Activated T-cell treated with anti-CD3 and anti-CD28 coated beads for 48 hours (primary cell): ENCODE data around the gene TLR8.
A peak's percentile ranks its signal among the peaks of the same experiment; 100 is the strongest.
"Not testable (repeated sequence)": the region's sequence is repeated elsewhere in the genome, so short reads cannot be mapped to it uniquely, and the experiment has no call there.

Experiments
- DNase-seq: peaks from one replicate; pipeline ENCODE4 v3.0.0-alpha.2; 2020; ENCODE audit warnings: low read depth

The TLR8 gene

DNA sequence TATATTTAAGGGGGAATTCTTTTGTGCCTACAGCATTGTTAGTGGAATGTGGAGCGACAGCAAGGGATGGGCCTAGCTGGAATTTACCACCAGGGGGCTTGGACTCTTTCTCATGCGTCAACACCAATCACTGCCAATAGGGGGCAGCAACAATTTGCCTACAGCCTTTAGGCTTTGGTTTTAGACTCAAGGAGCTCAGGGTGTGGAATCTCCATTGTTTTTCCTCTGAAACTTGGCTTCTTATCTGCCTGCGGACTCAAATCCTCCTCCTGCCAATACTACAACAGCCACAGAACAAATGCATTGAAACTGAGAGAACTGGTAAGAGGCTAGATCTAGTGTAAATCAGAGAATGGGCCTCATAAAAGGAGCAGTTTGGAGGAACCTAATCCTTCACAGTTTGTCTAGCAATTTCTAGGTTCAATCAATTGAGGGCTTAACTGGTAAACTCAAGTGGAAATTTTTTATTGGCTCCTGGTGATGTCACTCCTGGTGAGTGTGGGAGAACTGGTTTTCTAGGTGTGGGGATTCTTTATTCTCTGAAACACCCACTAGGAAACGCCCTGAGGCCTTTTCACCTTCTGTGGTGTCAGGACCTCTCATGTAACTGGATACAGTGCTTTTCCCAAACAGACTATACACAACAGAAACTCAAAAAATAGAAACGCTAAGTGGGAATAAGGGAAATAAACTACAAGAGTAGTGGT, 40.6 kb downstream of the TLR8 start:
- no peak for DNase-seq

DNA sequence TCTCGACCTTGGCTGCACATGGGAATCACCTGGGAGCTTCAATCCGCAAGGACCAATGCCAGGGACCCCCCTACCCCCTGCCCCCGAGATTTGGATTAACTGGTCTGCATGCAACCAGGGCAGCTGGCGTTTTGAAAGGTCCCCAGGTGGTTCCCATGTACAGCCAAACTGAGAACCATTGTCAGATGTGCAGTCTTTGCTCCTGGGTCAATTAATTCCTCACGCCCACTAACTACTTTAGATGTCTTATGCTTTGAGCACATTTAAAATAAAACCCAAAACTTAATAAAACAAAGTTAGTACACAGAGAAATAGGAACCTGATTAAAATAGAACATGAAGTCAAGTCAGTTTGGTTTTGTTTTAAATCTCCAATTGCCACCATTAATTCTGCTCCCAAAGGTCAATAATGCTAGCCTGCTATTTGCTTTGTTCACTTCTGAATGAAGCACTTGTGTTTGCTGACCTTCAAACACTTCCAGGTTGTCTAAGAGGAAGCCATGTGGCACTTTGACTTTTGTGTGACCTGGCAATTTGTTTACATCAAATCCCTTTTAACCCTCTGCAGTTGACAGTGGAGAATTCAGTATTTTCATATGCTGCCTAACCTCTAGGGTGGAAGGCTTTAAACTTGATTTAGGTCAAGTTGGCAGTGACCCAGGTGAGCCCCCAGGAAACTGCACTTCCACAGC, 41.3 kb downstream of the TLR8 start:
- no peak for DNase-seq

DNA sequence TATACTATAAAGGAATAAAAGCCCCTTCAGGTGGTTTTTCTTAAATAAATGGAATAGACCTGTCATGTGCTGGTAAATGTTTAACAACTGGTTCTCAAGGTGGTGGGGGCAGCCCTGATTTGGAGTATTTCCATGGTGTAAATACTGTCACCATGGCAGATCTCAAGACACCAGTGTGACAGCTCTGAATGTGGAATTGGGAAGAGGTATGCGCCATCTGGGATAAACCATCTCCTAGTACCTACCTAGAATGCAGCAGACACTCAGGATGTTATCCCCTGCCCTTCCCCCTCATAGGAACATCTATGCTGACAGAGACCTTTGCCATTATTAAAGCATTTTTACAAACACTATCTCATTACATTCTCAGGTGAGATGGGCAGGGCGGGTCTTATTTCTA, 42.1 kb downstream of the TLR8 start:
- DNase-seq: no peak

DNA sequence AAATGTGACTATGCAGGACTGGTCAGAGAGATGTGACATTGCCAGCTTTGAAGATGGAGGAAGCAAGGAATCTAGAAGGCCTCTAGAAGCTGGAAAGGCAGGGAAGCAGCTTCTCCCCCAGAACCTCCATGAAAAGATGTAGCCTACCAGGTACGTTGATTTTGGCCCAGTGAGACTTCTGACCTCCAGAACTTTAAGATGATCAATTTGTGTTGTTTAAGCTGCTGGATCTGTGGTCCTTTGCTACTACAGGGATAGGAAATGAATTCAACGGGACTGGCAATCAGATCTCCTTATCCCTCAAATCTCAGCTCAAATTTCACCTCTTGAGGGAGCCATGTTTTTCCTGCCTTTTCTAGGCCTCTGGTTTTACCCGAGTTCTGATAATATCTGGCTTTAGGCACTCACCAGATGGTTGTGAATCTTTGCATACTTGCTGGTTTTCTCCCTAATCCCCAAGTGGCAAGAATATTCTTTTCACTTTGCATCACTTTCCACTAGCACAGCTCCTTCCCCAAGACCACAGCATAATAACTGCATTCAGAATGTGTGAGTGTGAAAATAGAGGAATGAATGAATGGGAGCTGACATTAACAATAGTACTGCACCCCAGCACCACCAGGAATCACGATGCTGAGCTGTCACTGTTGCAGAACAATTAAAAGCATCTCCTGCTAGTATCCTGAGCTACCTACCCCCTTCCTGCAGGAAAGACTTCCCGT, 42.9 kb downstream of the TLR8 start:
- no peak for DNase-seq

DNA sequence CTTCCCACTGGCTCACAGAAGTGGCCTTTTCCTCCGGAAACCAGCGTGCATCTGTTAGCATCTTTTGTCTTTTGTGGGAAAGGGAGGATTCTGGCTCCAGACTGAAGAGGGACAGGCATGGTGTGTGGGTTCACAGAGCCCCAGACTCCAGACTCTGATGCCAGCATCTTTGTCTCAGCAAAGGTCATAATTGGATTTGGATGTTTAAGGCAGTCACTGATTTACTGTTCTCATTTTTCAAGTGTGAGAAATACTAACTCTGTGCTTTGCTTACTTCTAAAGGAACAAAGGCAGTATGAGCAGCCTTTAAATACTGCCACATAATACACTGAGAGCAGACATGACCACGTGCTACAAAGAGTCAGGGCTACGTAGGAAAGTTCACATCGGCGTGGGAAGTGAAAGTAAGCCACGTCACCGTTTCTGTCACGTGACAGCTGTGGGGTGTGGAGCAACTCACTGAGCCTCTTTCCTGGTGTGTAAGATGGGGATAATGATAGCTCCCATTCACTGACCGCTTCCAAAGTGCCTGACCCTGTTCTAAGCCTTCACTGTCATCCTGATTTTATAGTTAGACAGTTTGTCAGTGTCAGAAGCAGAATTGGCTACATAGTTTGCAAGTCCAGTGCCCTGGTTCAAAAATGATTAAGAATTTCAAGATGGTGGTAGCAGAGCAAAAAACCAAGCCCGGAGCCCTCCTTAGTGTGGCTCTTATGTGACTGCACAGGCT, 43.7 kb downstream of the TLR8 start:
- peak; percentile 76 for DNase-seq

DNA sequence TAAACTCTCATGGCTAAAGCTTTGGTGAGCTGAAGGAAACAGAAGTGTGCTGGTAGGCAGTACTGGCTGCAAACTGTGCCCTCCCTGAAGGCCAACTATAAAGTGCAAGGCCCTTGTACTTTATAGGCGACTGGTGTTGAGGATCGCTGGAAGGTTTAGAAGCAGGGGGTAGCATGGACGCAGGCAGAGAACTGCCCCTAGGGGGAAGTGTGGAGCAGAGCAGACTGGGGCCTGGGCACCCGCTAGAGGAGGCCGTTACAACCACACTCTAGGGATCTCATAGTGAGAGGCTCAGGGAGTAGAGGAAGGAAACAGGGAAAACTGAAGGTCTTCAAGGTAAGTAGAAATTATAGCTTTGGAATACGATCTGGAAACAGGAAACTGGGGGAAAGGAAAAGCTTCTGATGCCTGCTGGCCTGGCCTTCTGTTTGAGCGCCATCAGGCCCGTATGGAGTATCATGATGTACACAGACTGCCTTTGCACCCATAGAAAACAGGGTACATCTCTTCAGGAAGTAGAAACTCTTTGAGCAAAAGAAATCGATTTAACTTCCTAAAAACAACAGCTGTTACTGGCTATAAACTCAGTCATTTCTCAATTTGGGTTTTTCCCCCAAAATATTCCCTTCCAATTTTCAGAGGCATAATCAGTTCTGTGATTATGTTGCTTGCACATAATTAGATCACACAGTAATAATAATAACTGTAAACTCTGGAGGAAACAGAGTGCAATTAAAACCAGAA, 44.6 kb downstream of the TLR8 start:
- no peak for DNase-seq

DNA sequence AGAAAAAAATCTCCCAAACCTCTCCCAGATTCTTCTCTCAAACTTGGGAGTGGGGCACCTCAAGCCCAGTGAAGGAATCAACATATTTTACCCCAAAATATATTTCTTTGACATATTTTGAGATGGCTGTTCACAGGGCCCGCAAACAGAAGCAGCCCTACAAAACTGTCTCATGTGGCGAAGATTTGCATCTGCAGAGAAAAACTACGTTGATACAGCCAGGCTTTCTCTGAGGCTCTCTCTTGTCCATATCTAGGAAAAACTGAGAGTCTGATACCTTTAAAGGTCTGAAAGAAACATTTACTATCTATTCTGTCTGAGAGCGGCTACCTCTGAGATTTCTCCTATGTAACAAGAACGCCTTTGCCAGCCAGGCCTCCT, 45.2 kb downstream of the TLR8 start:
- DNase-seq: no peak

DNA sequence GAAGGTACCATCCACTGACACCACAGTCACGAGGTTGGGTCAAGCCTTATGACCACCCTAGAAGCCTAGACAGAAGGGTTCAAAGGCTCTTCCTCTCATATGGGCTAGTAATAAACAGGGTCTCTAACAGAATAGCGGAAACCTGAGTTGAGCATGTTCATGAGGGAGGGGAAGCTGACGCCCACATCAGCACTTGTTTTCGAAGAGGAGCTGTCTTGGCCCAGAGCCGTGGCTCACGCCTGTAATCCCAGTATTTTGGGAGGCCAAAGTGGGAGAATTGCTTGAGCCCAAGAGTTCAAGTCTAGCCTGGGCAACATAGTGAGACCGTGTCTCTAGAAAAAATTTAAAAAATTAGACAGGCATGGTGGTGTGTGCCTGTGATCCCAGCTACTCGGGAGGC, 47.0 kb downstream of the TLR8 start:
- DNase-seq: no peak

DNA sequence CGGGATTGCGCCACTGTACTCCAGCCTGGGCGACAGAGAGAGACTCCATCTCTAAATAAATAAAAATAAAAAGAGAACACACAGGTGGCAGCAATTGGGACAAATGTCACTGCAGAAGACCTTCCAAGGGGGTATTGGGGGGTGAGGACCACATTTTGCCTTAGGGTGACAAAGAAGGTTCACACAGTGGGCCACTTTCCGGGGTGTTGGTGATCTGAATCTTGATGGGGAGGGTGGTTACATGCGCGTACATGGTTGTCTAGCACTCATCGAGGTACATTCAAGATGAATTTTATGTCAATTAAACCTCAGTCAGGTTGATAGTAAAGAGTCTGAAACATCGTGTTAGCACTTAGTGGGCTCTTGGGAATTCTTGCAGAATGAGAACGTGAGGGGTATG, 48.0 kb downstream of the TLR8 start:
- DNase-seq: no peak

DNA sequence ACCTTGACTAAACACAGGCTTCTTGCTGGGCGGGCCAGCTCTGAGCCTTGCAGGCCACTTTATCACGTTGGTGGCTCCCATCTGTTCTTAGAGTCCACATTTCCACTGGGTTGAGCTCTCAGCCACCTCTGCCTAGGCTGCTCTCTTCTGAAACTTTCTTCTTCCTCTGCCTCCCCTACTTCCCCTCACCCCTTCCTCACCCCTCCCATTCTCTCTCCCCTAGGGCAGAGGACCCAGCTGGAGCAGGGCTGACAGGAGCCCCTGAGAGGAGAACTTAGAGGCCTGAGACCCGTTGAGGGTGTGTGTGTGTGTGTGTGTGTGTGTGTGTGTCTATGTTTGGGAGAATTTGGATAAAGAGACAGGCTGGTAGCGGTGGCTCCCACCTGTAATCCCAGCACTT, 48.6 kb downstream of the TLR8 start:
- DNase-seq: no peak

DNA sequence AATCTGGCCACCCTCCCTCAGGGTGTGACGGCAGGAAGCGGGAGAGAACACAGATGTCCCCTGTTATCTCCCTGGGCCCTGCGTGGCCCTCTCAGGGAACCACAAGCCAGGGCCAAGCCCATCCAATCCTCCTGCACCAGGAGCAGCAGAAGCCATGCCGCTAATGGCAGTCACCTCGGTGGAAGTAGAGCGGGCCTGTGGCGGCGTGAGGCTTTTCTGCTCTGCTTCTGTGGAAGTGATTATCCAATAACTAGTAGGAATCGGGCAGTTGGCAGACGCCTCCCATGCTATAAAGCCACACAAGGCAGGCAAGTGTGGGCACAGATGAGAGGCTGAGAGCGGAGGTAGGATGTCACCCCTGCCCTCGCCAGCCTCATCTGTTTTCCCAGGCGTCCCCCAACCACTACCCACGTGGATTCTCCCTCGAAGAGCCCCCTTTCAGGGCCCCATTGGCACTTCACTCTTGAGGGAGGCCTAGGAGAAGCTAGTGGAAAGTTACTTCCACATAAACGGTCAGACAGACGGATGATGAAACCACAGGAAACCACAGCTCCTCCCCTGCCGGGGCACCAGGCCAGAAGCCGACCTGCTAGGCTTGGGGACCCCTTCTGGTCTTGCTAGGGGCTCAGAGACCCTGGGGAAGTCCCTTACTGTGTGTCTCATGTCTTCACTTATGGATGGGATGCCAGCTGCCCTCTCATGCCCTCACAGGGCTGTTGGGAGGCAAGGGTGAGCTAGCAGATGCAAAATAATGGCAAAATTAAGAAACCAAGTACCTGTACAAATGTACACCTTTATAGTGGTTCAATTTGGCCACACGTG, 49.7 kb downstream of the TLR8 start:
- no peak for DNase-seq

DNA sequence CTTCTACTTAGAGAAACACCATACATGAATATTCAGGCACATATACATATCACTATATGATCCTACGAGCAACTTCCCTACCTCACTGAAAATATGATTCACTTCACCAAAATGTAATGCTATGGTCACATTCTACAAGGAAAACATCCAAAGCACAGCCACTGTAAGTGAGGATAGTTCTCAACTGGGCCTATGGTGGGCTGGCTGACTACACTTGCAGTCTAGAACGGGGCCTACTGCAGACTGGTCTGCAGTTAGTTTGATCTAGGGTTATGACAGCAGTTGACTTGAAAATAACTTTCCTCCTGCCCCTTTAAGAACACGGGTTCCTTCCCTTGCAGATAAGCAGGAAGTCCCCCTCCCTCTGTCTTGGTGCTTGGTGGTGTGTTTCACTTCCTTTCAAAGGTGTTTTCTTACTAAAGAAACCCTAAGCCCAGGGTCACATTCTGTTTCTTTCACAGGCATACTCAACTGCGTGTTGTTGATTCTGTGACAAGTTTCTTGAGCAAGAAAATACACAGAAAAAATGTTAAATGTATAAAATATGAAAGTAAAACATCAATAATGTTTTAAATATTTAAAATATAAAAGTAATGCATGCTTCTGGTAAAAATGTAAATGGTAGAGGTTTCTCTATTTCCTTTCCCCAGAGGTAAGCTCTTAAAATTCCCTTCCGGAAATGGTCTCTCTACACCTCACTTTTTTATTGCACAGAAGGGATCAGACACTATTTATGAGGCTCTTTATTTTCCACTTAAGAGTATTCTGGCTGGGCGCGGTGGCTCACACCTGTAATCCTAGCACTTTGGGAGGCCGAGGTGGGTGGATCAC, 50.5 kb downstream of the TLR8 start:
- no peak for DNase-seq

DNA sequence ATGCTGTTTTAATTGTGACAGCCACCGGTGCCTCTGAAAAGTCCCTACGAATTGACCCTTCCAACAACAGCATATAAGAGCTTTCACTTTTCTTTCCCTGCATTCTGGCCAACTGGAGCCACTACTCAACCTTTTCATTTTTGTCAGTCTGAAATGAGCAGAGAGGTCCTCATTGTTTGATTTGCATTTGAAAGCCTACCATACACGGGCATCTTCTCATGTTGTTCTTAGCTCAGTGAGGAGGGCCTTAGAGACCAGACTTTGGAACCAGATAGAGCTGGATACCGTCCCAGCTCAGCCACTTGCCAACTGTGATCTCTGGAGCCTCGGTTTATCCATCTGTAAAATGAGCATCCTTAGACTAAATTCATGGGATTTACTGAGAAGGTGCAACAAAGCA, 51.6 kb downstream of the TLR8 start:
- DNase-seq: no peak

DNA sequence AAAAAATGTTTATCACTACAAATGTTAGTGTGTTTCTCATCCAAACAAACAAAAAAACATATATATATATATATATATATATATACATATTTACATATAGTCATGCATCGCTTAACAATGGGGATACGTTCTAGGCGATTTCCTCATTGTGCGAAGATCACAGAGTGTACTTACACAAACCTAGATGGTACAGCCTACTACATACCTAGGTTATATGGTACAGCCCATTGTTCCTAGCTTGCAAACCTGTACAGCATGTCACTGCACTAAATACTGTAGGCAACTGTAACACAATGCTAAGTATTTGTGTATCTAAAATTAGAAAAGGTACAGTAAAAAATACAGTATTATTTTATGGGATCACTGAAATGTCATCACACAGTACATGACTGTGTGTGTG, 52.0 kb downstream of the TLR8 start:
- DNase-seq: no peak

DNA sequence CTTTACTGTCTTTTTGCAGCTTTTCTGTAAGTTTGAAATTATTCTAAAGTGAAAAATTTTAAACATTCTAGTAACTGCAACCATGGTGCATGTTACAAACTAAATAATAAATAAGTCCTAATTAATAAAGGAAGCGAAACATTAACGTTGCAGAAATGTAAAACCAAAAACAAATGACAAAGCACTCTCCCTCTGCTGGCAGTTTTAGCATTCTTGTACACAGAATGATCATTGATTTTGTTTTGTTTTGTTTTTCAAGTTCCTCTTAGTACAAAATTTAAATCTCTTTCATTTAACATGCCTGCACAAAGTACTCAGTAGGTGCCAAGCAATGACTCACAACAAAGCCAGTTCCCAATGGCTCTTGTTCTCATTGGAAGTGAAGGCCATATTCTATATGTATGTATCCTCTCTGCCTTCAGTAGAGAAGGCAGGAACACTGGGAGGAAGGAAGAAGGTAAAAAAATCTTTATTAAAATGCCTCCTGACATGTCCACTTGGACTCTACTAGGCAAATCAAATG, 54.8 kb downstream of the TLR8 start:
- DNase-seq: no peak

DNA sequence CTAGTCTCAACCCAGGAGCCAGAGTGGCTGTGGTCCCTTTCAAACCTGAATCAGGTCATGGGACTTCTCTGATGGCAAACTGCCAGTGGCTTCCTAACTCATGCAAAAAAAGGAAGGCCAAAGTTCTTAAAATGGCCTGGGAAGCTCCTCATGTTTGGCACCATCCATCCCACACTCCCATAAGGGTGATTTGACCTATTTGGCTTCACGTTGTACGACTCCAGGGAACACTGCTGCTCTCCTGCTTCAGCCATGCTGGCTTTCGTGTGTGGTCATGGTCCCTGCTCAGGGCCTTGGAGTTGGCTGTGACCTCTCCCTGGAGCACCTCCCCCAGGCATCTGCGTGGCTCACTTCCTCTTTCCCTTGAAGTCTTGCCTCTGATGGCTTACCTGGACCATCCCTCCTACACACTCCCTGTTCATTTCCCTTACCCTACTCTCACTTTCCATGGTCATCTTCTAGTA, 55.7 kb downstream of the TLR8 start:
- no peak for DNase-seq

DNA sequence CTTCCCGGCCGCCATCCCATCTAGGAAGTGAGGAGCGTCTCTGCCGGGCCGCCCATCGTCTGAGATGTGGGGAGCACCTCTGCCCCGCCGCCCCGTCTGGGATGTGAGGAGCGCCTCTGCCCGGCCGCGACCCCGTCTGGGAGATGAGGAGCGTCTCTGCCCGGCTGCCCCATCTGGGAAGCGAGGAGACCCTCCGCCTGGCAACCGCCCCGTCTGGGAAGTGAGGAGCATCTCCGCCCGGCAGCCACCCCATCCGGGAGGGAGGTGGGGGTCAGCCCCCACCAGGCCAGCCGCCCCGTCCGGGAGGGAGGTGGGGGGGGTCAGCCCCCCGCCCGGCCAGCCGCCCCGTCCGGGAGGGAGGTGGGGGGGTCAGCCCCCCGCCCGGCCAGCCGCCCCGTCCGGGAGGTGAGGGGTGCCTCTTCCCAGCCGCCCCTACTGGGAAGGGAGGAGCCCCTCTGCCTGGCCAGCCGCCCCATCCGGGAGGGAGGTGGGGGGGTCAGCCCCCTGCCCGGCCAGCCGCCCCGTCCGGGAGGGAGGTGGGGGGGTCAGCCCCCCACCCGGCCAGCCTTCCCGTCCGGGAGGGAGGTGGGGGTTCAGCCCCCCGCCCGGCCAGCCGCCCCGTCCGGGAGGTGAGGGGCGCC, 56.9 kb downstream of the TLR8 start:
- DNase-seq: not testable (repeated sequence)

DNA sequence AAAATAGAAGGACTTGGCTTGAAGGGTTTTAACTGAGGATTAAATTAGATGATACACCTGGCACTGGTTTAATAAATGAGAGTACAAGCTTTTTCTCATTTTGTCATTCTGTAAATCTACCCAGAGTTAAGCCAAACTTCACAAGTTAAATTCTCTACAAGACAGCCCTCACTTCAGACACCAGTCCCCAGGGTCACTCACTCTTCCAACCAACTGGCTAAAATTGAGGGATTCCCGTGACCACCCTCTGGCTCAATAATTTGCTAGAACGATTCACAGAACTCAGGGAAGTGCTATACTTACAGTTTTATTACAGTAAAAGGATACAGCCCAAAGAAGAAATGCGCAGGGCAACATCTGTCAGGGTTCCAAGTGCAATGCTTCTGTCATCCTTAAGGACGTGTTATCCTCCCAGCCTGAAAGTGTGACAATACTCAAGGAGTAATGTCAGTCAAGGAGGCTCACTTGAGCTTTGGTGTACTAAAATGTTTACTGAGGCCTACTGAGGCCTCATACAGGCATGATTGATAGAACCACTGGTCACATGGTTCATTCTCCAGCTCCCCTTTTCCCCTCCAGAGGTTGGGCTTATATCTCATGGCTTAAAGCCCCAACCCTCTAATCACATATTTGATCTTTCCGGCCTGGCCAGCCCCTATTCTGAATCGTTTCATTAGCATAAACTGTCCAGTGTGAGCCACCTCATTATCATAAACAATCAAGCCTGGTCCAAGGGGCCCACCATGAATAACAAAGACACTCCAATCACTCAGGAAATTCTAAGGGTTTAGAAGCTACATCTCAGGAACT, 58.9 kb downstream of the TLR8 start:
- no peak for DNase-seq
